ENCODE data around the gene FRMD6.
"Not testable (repeated sequence)": the region's sequence is repeated elsewhere in the genome, so short reads cannot be mapped to it uniquely, and the experiment has no call there.

Gene FRMD6

DNA sequence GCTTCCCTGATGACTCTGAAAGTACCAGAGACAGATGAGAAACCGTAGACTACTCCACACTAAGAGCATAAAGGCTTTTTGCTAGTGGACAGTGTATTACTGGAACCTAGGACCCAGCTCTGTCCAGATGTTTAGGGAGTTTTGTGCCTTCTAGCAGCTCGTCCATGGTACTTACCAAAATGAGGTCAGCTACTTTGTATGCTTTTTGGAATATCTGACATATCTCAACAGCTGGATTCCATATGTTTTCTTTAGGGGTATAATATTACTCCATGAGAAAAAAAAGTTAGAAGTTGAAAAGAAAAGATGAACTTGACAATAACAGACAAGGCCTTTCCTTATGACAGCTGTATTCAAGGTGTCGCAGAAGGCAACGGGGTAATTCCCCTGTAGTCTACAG lies 32.1 kb upstream of the FRMD6 start:
- FAIRE-seq (no peak), DNase-seq (ENCODE audit: insufficient read length, low spot score) (no peak)
- no peak for TF ChIP-seq POLR2A (IDR thresholded peaks at IDR 0.05; ENCODE audit: low read depth, low read length)

DNA sequence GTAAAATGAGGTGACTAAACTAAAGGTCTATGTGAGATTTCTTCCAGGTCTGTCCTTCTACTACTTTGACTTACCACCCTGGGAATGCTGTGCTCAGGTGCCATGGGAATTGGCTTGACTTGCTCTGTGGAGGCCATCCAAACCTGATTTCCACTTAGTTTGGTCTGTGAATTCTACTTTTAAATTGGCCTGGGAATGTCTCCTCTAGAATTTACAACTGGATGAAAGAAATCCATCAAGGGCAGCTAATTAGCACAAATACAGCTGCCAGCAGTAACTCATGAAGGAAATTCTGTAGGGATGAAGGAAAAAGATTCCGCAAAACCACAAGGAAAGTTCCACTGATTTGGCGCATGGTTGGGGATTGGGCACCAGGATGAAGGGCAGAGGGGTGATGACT lies 31.7 kb upstream of the FRMD6 start:
- DNase-seq (ENCODE audit: insufficient read length, low spot score) (no peak), FAIRE-seq (no peak)
- TF ChIP-seq POLR2A (IDR thresholded peaks at IDR 0.05; ENCODE audit: low read depth, low read length) = no peak

DNA sequence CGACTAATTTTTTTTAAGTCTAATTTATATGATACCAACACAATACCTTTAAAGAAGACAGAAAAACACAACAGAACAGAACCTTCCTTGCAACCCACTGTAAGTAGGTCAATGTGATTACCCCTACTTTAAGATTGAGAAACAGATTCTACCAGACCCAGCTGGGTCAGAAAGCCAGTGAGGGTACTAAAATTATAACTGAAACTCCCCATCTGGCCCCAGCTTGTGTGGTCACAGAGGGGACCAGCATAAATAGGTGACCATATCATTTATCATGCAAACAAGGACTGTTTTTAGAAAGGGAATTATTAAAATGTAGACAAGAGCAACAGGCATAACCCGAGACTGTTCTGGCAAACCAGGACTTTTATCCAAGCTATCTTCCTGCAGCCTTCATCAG lies 30.1 kb upstream of the FRMD6 start:
- no peak for DNase-seq (ENCODE audit: insufficient read length, low spot score)
- FAIRE-seq = no peak
- TF ChIP-seq POLR2A (IDR thresholded peaks at IDR 0.05; ENCODE audit: low read depth, low read length) = no peak

DNA sequence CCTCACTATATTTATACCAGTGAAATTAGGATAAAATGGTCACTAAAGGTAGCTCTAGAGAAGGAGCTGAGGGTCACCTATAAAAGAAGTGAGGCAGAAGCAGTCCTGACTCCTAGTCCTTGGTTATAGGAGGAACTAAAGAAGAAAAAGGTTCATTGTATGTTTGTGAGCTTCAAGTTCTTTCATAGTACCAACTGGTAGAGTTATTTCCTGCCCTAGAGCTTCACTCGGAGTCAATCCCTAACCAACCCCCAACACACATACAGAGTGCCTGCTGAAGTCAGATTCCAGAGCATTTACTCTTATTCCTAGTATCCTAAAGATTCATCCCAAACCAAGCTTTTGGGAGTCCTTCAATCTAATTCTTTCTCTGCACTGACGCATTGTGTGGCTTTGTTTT lies 29.3 kb upstream of the FRMD6 start:
- no peak for TF ChIP-seq POLR2A (IDR thresholded peaks at IDR 0.05; ENCODE audit: low read depth, low read length)
- FAIRE-seq = no peak
- DNase-seq (ENCODE audit: insufficient read length, low spot score) = no peak

DNA sequence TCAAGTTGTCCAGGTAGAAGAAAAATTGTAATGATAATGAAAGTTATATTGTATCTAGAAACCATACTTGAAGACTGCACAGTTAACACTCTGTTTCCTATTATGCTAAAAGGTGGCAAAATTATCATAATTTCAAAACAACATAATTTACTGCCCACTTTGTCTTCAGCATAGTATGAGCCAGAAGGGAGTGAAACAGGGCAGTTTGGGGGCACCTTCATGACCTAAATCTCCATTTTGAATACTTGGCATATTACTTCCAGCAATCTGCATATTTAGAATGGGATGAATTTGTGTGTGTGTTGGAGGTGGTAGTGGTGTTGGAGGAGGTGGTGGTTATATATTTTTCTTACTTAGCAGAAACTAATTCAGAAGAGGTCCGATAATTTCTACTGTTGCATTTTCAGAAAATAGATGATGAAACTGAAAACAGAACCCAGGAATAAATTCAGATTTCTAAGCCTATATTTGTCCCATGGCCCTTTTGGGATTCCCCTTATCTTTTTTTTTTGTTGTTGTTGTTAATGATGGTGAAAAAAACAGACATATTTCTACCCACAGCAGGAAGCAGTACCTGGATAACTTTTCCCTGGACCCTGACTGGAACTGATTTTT lies 26.6 kb upstream of the FRMD6 start:
- no peak for TF ChIP-seq POLR2A (IDR thresholded peaks at IDR 0.05; ENCODE audit: low read depth, low read length)
- DNase-seq (ENCODE audit: insufficient read length, low spot score) (no peak), FAIRE-seq (no peak)

DNA sequence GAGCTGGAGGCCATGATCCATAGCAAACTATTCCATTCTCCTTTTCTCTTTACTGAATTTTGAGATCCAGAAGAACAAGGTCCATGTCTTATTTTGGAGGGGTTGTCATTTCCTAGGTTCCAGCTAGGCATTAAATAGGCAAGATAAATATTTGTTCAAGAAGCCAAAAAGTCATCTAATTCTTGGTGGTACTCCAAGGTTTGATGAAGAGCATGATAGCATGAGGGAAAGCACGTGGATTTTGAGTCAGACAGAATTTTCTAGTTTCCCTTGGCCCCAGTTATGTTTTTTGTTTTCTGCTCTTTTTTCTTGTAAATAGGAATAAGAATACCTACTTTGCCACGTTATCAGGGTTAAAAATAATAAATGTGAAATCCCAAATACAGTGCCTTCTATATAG lies 25.5 kb upstream of the FRMD6 start:
- no peak for FAIRE-seq
- no peak for DNase-seq (ENCODE audit: insufficient read length, low spot score)
- no peak for TF ChIP-seq POLR2A (IDR thresholded peaks at IDR 0.05; ENCODE audit: low read depth, low read length)

DNA sequence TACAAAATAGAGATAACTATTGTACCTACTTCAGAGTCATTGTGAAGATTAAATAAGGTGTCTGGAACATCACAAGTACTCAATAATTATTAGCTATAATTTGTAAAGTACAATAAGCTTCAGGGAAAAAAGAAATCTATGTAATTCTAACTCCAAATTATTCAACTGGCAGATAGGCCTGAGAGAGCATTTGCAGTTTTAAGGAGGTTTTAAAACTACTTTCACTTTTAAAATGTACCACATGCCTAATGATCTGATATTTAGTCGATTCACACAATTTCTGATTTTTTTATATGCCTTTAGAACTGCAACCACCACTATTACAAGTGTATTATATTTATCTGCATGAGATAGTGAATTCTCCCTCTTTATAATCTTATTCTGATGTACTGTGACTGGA lies 24.9 kb upstream of the FRMD6 start:
- no peak for TF ChIP-seq POLR2A (IDR thresholded peaks at IDR 0.05; ENCODE audit: low read depth, low read length)
- FAIRE-seq (no peak), DNase-seq (ENCODE audit: insufficient read length, low spot score) (no peak)

DNA sequence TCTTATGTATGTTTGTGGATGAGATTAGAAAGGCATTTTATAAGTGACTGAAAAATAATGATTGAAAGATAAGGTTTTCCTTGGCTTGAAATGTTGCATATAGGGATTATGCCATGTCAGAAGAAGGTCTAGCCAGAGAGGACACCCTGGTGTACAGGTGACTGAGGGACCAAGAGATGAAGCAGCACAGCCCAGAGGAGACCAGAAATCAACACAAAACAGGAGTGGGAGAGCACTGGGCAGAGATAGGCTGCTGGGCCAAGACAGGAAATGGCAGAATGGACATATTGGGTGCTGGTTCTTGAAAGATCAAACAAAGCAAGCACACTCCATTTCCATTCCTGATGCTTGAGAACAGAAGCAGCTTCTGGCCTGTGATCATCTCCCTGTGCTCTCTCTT lies 24.4 kb upstream of the FRMD6 start:
- TF ChIP-seq POLR2A (IDR thresholded peaks at IDR 0.05; ENCODE audit: low read depth, low read length) = no peak
- FAIRE-seq (no peak), DNase-seq (ENCODE audit: insufficient read length, low spot score) (no peak)

DNA sequence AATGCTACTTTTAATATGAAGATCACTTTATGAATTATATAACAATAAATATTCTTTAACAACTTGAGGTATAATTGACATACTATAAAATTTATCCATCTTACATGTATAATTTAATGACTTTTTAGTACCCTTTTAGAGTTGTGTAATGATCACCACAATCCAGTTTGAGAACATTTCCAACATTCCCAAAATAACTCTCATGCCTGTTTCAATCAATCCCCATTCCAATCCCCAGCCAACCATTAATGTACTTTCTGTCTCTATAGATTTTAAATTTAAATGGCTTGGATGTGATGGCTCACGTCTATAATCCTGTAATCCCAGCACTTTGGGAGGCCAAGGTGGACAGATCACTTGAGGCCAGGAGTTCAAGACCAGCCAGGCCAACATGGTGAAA lies 23.5 kb upstream of the FRMD6 start:
- no peak for TF ChIP-seq POLR2A (IDR thresholded peaks at IDR 0.05; ENCODE audit: low read depth, low read length)
- FAIRE-seq (no peak), DNase-seq (ENCODE audit: insufficient read length, low spot score) (no peak)

DNA sequence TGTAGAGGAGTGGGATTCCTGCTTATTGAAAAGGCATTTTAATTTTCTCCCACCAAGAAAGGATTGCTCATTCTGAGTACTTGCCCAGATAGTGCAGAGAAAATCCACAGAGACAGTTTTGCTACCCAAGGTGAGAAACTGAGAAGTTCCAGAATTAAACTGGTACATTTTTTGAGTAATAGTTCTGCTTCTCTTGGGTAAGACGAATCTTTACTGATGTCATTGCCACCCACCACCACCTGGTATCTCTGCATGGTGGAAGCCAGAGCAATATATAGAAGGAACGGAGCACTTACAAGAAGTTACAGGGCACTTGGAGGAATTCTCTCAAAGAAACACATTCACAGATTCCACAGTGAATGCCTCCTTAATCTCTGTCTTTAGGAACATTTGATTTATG lies 20.7 kb upstream of the FRMD6 start:
- TF ChIP-seq POLR2A (IDR thresholded peaks at IDR 0.05; ENCODE audit: low read depth, low read length) = no peak
- no peak for FAIRE-seq
- DNase-seq (ENCODE audit: insufficient read length, low spot score) = no peak

DNA sequence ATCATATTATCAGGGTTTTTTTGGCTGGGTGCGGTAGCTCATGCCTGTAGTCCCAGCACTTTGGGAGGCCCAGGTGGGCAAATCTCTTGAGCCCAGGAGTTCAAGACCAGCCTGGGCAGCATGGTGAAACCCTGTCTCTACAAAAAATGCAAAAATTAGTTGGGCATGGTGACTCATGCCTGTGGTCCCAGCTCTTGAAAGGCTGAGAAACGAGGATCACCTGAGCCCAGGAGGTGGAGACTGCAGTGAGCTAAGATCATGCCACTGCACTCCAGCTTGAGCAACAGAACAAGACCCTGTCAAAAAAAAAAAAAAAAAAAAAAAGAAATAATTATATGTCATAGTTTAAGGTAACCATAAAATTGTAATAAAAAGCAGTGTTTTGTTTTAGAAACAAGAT lies 18.4 kb upstream of the FRMD6 start:
- not testable (repeated sequence) for FAIRE-seq

DNA sequence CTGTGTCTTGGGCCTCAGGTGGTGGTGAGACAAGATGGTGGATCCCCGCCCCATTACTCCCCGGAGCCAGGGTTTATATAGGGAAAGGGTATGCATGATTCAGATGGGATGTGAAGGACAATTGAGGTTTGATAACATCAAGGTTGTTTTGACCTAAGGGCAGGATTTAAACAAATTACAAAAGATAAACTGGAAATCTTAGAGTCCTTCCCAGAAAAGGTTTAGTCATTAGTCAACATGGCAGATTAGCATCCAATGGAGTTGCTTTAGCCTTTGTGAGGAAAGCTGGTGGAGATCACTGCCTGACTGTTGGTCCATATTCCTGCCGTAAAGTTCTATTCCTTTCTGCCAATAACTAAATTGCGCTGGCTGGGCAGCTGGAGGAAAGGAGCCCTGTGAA lies 15.6 kb upstream of the FRMD6 start:
- DNase-seq (ENCODE audit: insufficient read length, low spot score) = no peak
- FAIRE-seq = no peak
- no peak for TF ChIP-seq POLR2A (IDR thresholded peaks at IDR 0.05; ENCODE audit: low read depth, low read length)

More for the DNA sequence above, 18.4 kb upstream of the FRMD6 start:
- DNase-seq (ENCODE audit: insufficient read length, low spot score) = not testable (repeated sequence)

DNA sequence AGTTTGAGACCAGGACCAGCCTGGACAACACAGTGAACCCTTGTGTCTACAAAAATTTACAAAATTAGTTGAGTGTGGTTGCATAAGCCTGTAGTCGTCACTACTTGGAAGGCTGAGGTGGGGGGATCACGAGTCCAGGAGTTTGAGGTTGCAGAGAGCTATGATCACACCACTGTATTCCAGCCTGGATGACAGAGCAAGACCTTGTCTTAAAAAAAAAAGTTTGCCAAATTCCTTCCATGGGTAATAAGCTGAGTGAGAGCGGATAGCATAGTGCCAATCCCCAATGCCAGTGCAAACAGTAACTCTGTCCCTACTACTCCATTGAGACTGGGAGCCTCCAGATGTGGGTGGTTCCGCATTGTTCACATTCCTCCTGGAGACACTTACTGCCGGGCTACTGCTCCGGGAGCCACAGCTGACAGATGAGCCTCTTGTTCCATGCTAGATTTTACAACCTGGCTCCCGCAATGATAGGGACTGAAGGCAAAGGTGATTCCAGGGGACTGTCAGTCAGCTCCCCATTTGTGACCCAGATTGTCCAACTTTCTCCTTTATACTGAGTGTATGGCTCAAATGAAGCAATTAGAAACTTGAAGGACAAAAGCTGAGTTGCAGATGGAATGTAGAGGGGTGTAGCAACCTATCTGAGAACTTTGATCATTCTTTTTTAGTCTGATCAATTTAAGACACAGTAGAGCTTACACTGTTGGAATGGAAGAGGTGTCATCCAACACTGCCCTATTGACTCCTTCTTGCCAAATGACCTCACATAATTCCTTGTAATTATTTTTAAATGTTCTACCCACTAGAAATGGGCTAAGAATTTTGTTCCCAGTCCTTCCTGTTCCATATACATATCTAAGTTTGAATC lies 13.4 kb upstream of the FRMD6 start:
- FAIRE-seq (no peak), DNase-seq (ENCODE audit: insufficient read length, low spot score) (no peak)
- TF ChIP-seq POLR2A (IDR thresholded peaks at IDR 0.05; ENCODE audit: low read depth, low read length) = no peak

DNA sequence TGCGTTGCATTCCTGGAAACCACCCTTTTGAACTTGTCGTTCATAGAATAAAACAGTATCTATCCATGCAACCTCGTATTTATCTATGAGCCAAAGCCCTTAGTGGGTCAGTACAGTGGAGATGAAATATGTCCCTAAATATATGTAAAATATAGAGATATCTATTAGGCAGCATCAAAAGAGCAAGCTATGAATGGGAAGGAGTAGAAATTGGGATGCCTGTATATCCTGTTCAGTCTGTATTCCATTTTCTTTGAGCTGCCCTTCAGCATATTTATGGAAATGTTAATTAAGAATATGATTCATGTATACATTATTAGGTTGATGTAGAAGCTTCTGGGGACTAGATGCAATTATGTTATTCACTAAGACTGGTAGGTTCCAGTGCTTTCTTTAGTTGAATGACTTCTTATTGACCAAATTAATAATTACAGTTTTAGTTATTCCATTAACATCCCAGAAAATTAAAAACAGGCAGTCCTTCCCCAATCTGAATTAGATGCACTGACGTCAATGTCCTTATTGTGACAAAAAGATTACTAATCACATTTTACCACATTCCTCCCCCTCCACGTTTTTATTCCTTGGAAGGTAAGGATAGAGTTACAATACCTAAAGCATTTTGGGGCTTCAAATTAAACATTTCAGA lies 11.9 kb upstream of the FRMD6 start:
- no peak for DNase-seq (ENCODE audit: insufficient read length, low spot score)
- TF ChIP-seq POLR2A (IDR thresholded peaks at IDR 0.05; ENCODE audit: low read depth, low read length) = no peak
- FAIRE-seq = no peak

DNA sequence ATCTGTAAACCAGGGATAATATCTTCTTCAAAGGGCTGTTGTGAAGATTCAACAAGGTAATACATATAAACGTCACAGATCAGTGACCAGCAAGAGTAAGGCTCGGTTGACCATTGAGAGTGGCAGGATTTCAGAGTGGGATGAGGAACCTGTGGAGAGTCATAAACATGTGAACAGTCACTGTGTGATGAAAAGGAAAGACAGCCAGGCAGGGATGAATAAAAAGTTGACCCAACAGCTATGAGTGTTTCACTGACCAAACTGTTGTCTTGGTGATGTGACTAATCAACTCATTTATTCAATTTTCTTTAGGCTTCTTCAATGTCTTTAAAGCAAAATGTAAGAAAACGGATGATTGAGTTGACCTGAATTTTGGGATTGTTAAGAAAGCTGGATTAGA lies 8.6 kb upstream of the FRMD6 start:
- no peak for TF ChIP-seq POLR2A (IDR thresholded peaks at IDR 0.05; ENCODE audit: low read depth, low read length)
- peak; percentile 30 for DNase-seq (ENCODE audit: insufficient read length, low spot score)
- FAIRE-seq = peak; percentile 91
